Neural crest cell (in vitro differentiated cells): Measurements from ENCODE around the gene CUEDC1. TPM values are rescaled to one million over a fixed set of nuclear protein-coding genes. Genes with fewer than 3 reads are reported as not detected.

Source experiments
- DNase-seq: peaks from one replicate; pipeline ENCODE4 v3.0.0; 2021; ENCODE audit warnings: low read depth, mixed read lengths, low spot score
- H3K27ac Mint-ChIP-seq: one replicate; pipeline ENCODE4 v1.8.0; 2021; ENCODE audit warnings: mild to moderate bottlenecking, mixed read lengths; ENCODE audit not compliant: unreplicated experiment
- H3K27me3 Mint-ChIP-seq: 2 replicates; pipeline ENCODE4 v1.8.0; 2021; ENCODE audit warnings: low read depth, mild to moderate bottlenecking, mixed read lengths
- H3K36me3 Mint-ChIP-seq: 2 replicates; pipeline ENCODE4 v1.8.0; 2021; ENCODE audit warnings: low read depth, mild to moderate bottlenecking, mixed read lengths
- H3K4me1 Mint-ChIP-seq: 2 replicates; pipeline ENCODE4 v1.8.0; 2021; ENCODE audit warnings: mixed read lengths
- H3K4me3 Mint-ChIP-seq: one replicate; pipeline ENCODE4 v1.8.0; 2021; ENCODE audit warnings: mild to moderate bottlenecking, mixed read lengths
- H3K9me3 Mint-ChIP-seq: 2 replicates; pipeline ENCODE4 v1.8.0; 2021; ENCODE audit warnings: mixed read lengths
- CTCF ChIP-seq: fragments of 200-600 bp; sonication (generic); conservative IDR thresholded peaks from 2 replicates; pipeline ENCODE4 v1.5.0; 2021; ENCODE audit warnings: antibody characterized with exemption, mild to moderate bottlenecking
- total RNA-seq: library from RNA; stranded (reverse); gene quantifications from 2 replicates; pipeline ENCODE4 v1.2.1, GENCODE V29; 2021

The CUEDC1 gene
- total RNA-seq, 1 donor from 2014 or later: 86.9 TPM

- peak overlapping the region; percentile 45 for H3K4me3 Mint-ChIP-seq
- peak overlapping the region; percentile 94 for H3K27ac Mint-ChIP-seq
- peaks cover 12% of the 10 kb centered on the region for H3K36me3 Mint-ChIP-seq
- no peak for DNase-seq
- H3K9me3 Mint-ChIP-seq: no peaks in the 10 kb centered on the region
- H3K4me1 Mint-ChIP-seq: peaks cover 57% of the 10 kb centered on the region
- no peak for TF ChIP-seq CTCF
- H3K27me3 Mint-ChIP-seq: peaks cover 2% of the 10 kb centered on the region
Measured at GRCh38 chr17:57888311-57889216, 66.6 kb downstream of the CUEDC1 start.

GRCh38 chr17:57887161-57887560, 68.1 kb downstream of the CUEDC1 start:
- DNase-seq: no peak
- H3K9me3 Mint-ChIP-seq: no peaks in the 10 kb centered on the region
- H3K27ac Mint-ChIP-seq: peak overlapping the region; percentile 88
- no peak for TF ChIP-seq CTCF
- peaks cover 19% of the 10 kb centered on the region for H3K36me3 Mint-ChIP-seq
- H3K27me3 Mint-ChIP-seq: no peaks in the 10 kb centered on the region
- no peak overlapping the region for H3K4me3 Mint-ChIP-seq
- peaks cover 53% of the 10 kb centered on the region for H3K4me1 Mint-ChIP-seq

- TF ChIP-seq CTCF: no peak
- H3K4me1 Mint-ChIP-seq: peaks cover 53% of the 10 kb centered on the region
- no peaks in the 10 kb centered on the region for H3K27me3 Mint-ChIP-seq
- H3K4me3 Mint-ChIP-seq: no peak overlapping the region
- H3K9me3 Mint-ChIP-seq: no peaks in the 10 kb centered on the region
- H3K27ac Mint-ChIP-seq: peak overlapping the region; percentile 43
- peaks cover 14% of the 10 kb centered on the region for H3K36me3 Mint-ChIP-seq
- no peak for DNase-seq
Measured at GRCh38 chr17:57886020-57886419, 69.2 kb downstream of the CUEDC1 start.

- Mint-ChIP-seq H3K4me3 (no peak overlapping the region), H3K27me3 (no peaks in the 10 kb centered on the region), H3K4me1 (peaks cover 55% of the 10 kb centered on the region), H3K36me3 (peaks cover 14% of the 10 kb centered on the region), H3K27ac (no peak overlapping the region), H3K9me3 (no peaks in the 10 kb centered on the region)
- no peak for TF ChIP-seq CTCF
- DNase-seq: no peak
Measured at GRCh38 chr17:57885148-57885915, 69.9 kb downstream of the CUEDC1 start.

- no peak for TF ChIP-seq CTCF
- Mint-ChIP-seq H3K36me3 (peaks cover 21% of the 10 kb centered on the region), H3K4me3 (no peak overlapping the region), H3K27ac (peak overlapping the region; percentile 64), H3K9me3 (no peaks in the 10 kb centered on the region), H3K27me3 (no peaks in the 10 kb centered on the region), H3K4me1 (peaks cover 62% of the 10 kb centered on the region)
- no peak for DNase-seq
Measured at GRCh38 chr17:57881783-57882351, 73.3 kb downstream of the CUEDC1 start.
